Osteocyte (in vitro differentiated cells): Measurements from ENCODE around the gene RAB8B. TPM values are rescaled to one million over a fixed set of nuclear protein-coding genes. Genes with fewer than 3 reads are reported as not detected.

Experiments
- DNase-seq: peaks from one replicate; pipeline ENCODE4 v3.0.0; 2021; ENCODE audit warnings: mixed read lengths; ENCODE audit not compliant: unreplicated experiment; ENCODE audit errors: extremely low spot score
- H3K27ac Mint-ChIP-seq: one replicate; pipeline ENCODE4 v1.8.0; 2021; ENCODE audit warnings: mild to moderate bottlenecking, mixed read lengths; ENCODE audit not compliant: unreplicated experiment
- H3K27me3 Mint-ChIP-seq: one replicate; pipeline ENCODE4 v1.8.0; 2021; ENCODE audit warnings: mixed read lengths; ENCODE audit not compliant: unreplicated experiment
- H3K36me3 Mint-ChIP-seq: one replicate; pipeline ENCODE4 v1.8.0; 2021; ENCODE audit warnings: mixed read lengths; ENCODE audit not compliant: unreplicated experiment
- H3K4me1 Mint-ChIP-seq: one replicate; pipeline ENCODE4 v1.8.0; 2021; ENCODE audit warnings: mixed read lengths; ENCODE audit not compliant: unreplicated experiment
- H3K4me3 Mint-ChIP-seq: one replicate; pipeline ENCODE4 v1.8.0; 2021; ENCODE audit warnings: mild to moderate bottlenecking, moderate library complexity, mixed read lengths; ENCODE audit not compliant: unreplicated experiment
- H3K9me3 Mint-ChIP-seq: one replicate; pipeline ENCODE4 v1.8.0; 2021; ENCODE audit warnings: mixed read lengths; ENCODE audit not compliant: unreplicated experiment
- total RNA-seq: library from RNA; stranded (reverse); gene quantifications from 2 replicates; pipeline ENCODE4 v1.2.1, GENCODE V29; 2021
- TF ChIP-seq, protein P1 (sequence below): fragments of 200-600 bp; sonication (generic); IDR thresholded peaks from 2 replicates; pipeline ENCODE4 v1.5.0; 2021; ENCODE audit warnings: antibody characterized with exemption, mild to moderate bottlenecking, moderate library complexity

RAB8B gene
- total RNA-seq, 1 donor from 2014 or later: 29.8 TPM

DNA sequence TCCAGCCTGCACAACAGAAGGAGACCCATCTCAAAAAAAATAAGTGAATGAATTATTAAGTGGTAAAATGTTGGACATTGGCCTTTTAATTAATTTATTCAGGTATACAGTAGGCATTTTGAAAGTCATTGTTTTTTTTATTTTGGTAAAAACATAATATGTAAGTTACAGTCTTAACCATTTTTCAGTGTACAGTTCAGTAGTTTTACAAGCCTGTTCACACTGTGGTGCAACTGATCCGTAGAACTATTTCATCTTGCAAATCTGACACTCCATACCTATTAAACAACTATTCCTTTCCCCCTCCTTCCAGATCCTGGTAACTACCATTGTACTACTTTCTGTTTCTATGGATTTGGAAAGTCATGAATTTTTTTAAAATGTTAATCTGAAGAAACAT, 51.9 kb downstream of the RAB8B start:
- Mint-ChIP-seq H3K4me3 (no peak overlapping the region), H3K36me3 (peaks cover 2% of the 10 kb centered on the region), H3K27me3 (no peaks in the 10 kb centered on the region), H3K4me1 (peaks cover 48% of the 10 kb centered on the region), H3K27ac (no peak overlapping the region), H3K9me3 (no peaks in the 10 kb centered on the region)
- no peak for DNase-seq
- TF ChIP-seq, protein P1, sequence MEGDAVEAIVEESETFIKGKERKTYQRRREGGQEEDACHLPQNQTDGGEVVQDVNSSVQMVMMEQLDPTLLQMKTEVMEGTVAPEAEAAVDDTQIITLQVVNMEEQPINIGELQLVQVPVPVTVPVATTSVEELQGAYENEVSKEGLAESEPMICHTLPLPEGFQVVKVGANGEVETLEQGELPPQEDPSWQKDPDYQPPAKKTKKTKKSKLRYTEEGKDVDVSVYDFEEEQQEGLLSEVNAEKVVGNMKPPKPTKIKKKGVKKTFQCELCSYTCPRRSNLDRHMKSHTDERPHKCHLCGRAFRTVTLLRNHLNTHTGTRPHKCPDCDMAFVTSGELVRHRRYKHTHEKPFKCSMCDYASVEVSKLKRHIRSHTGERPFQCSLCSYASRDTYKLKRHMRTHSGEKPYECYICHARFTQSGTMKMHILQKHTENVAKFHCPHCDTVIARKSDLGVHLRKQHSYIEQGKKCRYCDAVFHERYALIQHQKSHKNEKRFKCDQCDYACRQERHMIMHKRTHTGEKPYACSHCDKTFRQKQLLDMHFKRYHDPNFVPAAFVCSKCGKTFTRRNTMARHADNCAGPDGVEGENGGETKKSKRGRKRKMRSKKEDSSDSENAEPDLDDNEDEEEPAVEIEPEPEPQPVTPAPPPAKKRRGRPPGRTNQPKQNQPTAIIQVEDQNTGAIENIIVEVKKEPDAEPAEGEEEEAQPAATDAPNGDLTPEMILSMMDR: no peak

DNA sequence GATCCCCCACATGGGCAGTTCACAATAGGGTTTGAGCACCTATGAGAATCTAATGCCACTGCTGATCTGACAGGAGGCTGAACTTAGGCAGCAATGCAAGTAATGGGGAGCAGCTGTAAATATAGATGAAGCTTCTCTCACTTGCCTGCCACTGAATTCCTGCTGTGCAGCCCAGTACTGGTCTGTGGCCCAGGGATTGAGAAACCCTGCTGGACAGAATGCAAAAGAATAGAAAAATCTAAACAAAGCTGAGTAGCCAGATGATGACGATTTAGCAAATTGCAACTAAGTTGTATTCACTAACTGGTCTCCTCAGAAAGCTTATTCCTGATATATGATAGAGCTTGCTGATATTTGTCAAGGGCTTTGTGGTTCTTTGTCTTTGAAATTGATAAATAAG, 53.7 kb downstream of the RAB8B start:
- Mint-ChIP-seq H3K9me3 (no peaks in the 10 kb centered on the region), H3K27me3 (no peaks in the 10 kb centered on the region), H3K36me3 (peaks cover 4% of the 10 kb centered on the region), H3K4me1 (peaks cover 42% of the 10 kb centered on the region), H3K27ac (no peak overlapping the region), H3K4me3 (no peak overlapping the region)
- DNase-seq: no peak
- TF ChIP-seq, protein P1: no peak

DNA sequence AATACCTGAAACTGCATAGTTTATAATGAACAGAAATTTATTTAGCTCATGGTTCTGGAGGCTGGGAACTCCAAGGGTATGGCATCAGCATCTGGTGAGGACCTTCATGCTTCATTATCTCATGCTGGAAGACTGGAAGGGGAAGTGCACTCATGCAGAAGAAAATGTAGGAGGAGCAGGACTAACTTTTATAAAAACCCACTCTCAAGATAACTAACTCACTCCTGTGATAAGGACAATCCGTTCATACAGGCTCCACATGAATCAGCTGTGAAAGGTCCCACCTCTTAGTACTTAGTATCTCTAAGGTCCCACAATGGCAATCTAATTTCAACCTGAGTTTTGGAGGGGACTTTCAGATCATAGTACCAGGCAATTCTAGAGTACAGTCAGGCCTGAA, 54.4 kb downstream of the RAB8B start:
- H3K4me3 Mint-ChIP-seq: no peak overlapping the region
- TF ChIP-seq, protein P1: no peak
- no peaks in the 10 kb centered on the region for H3K27me3 Mint-ChIP-seq
- DNase-seq: no peak
- peak overlapping the region; percentile 81 for H3K27ac Mint-ChIP-seq
- H3K4me1 Mint-ChIP-seq: peaks cover 40% of the 10 kb centered on the region
- H3K9me3 Mint-ChIP-seq: no peaks in the 10 kb centered on the region
- peaks cover 7% of the 10 kb centered on the region for H3K36me3 Mint-ChIP-seq

DNA sequence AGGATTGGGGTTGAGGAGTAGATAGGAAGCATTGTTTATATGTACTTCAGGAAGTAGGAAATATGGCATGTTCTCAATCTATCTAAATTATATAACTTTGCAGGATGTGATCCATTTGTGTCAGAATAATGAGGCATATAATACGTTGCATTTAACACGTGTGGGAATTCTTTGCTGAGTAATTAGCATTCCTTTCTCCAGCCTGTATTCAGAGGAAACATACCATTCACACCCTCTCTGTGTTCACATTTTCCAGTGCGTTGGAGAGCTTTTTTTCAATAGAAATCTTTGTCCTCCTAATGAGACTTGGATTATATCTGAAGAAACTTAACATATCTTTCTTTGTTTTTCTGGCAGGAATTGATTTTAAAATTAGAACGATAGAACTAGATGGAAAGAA, 55.0 kb downstream of the RAB8B start:
- H3K27me3 Mint-ChIP-seq: no peaks in the 10 kb centered on the region
- peaks cover 36% of the 10 kb centered on the region for H3K4me1 Mint-ChIP-seq
- no peak overlapping the region for H3K4me3 Mint-ChIP-seq
- H3K9me3 Mint-ChIP-seq: no peaks in the 10 kb centered on the region
- TF ChIP-seq, protein P1: no peak
- peaks cover 11% of the 10 kb centered on the region for H3K36me3 Mint-ChIP-seq
- DNase-seq: no peak
- peak overlapping the region; percentile 81 for H3K27ac Mint-ChIP-seq

DNA sequence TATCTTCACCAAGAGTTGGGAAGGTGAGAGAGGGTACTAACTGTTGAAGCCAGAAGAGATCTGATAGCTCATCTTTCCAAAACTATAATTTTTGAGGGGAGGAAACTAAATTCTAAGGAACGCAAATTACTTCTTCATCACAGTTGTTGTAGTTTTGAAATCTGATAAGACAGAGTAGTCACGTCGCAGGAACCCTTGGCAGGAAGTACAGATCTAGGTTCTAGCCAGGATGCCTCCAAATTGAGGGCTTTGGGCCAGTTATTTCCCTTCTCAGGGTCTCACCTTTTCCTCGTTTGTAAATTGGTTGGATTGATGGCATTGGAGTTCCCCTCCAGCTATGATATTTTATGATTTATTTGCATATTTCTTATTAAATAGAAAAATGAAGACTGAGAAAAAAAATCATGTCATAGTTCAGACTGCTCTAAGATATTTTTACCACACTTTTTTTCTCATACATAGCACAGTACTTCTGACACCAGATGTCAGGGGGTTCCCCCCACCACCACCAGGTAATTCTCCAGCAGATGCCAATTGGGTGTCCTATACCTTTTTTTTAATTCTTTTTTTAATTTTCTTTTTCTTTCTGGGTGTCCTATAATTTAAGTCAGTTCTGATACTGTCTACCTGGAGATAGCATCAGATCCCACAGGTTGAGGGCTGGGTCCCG, 55.7 kb downstream of the RAB8B start:
- TF ChIP-seq, protein P1: no peak
- Mint-ChIP-seq H3K9me3 (no peaks in the 10 kb centered on the region), H3K27ac (peak overlapping the region; percentile 81), H3K4me3 (no peak overlapping the region), H3K27me3 (no peaks in the 10 kb centered on the region), H3K4me1 (peaks cover 37% of the 10 kb centered on the region), H3K36me3 (peaks cover 13% of the 10 kb centered on the region)
- no peak for DNase-seq
